ENCODE measurements around the gene BOD1. TPM values are rescaled to one million over a fixed set of nuclear protein-coding genes. Genes with fewer than 3 reads are reported as not detected.

Gene BOD1
- total RNA-seq, 1 donor from 2014 or later: 70.9 TPM

- Mint-ChIP-seq H3K4me1 (ENCODE audit: low read depth) (peaks cover 41% of the 10 kb centered on the region), H3K9me3 (ENCODE audit: low read depth) (no peaks in the 10 kb centered on the region), H3K27me3 (ENCODE audit: low read depth) (no peaks in the 10 kb centered on the region), H3K36me3 (ENCODE audit: low read depth) (no peaks in the 10 kb centered on the region), H3K4me3 (ENCODE audit: unreplicated experiment) (no peak overlapping the region), H3K27ac (ENCODE audit: unreplicated experiment) (no peak overlapping the region)
- no peak for TF ChIP-seq CTCF (IDR thresholded peaks at IDR 0.05)
- no peak for DNase-seq (ENCODE audit: low spot score)
These were observed 27.5 kb upstream of the BOD1 start for GRCh38 chr5:173643964-173644363.

GRCh38 chr5:173642895-173643481, 26.5 kb upstream of the BOD1 start:
- no peak for TF ChIP-seq CTCF (IDR thresholded peaks at IDR 0.05)
- no peaks in the 10 kb centered on the region for H3K27me3 Mint-ChIP-seq (ENCODE audit: low read depth)
- H3K9me3 Mint-ChIP-seq (ENCODE audit: low read depth): no peaks in the 10 kb centered on the region
- no peak overlapping the region for H3K27ac Mint-ChIP-seq (ENCODE audit: unreplicated experiment)
- H3K36me3 Mint-ChIP-seq (ENCODE audit: low read depth): no peaks in the 10 kb centered on the region
- H3K4me1 Mint-ChIP-seq (ENCODE audit: low read depth): peaks cover 41% of the 10 kb centered on the region
- DNase-seq (ENCODE audit: low spot score): no peak
- H3K4me3 Mint-ChIP-seq (ENCODE audit: unreplicated experiment): no peak overlapping the region

- no peak overlapping the region for H3K27ac Mint-ChIP-seq (ENCODE audit: unreplicated experiment)
- H3K4me1 Mint-ChIP-seq (ENCODE audit: low read depth): peaks cover 41% of the 10 kb centered on the region
- no peak for TF ChIP-seq CTCF (IDR thresholded peaks at IDR 0.05)
- H3K9me3 Mint-ChIP-seq (ENCODE audit: low read depth): no peaks in the 10 kb centered on the region
- H3K27me3 Mint-ChIP-seq (ENCODE audit: low read depth): no peaks in the 10 kb centered on the region
- no peak overlapping the region for H3K4me3 Mint-ChIP-seq (ENCODE audit: unreplicated experiment)
- H3K36me3 Mint-ChIP-seq (ENCODE audit: low read depth): no peaks in the 10 kb centered on the region
- no peak for DNase-seq (ENCODE audit: low spot score)
These were observed 25.9 kb upstream of the BOD1 start for GRCh38 chr5:173642191-173642816.

DNA sequence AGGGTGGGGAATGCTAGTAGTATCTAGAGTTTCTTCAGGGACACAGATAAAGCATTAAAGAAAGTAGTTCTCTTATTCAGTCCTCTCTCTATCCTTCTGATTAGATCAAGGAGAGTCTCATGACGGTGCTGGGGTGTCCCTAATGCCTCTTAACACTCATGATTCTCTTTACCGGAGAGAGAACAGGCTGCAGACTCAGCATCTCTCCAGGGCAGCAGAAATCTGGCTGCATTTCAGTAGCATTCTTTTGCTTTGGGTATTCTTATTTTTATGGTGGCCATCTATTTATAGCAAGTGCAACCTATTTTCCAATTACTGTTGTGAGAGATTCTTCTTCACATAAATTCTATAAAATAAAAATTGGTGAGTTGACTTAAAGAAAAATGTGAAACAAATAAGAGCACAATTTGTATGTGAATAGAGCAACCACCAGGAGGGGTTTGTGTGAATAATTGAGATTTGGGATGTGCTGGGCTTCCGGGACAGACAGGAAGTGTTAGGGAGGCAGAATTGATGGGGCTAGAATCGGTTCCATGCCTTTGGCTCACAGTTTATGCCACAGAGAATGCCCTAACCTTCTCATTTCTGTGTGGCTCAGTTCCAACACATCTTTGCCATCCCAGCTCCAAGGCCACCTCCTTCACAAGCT, 23.8 kb upstream of the BOD1 start:
- DNase-seq (ENCODE audit: low spot score): no peak
- peak; percentile 69 for TF ChIP-seq CTCF (IDR thresholded peaks at IDR 0.05)
- Mint-ChIP-seq H3K36me3 (ENCODE audit: low read depth) (no peaks in the 10 kb centered on the region), H3K9me3 (ENCODE audit: low read depth) (no peaks in the 10 kb centered on the region), H3K27ac (ENCODE audit: unreplicated experiment) (no peak overlapping the region), H3K4me1 (ENCODE audit: low read depth) (peaks cover 26% of the 10 kb centered on the region), H3K4me3 (ENCODE audit: unreplicated experiment) (no peak overlapping the region), H3K27me3 (ENCODE audit: low read depth) (no peaks in the 10 kb centered on the region)

DNA sequence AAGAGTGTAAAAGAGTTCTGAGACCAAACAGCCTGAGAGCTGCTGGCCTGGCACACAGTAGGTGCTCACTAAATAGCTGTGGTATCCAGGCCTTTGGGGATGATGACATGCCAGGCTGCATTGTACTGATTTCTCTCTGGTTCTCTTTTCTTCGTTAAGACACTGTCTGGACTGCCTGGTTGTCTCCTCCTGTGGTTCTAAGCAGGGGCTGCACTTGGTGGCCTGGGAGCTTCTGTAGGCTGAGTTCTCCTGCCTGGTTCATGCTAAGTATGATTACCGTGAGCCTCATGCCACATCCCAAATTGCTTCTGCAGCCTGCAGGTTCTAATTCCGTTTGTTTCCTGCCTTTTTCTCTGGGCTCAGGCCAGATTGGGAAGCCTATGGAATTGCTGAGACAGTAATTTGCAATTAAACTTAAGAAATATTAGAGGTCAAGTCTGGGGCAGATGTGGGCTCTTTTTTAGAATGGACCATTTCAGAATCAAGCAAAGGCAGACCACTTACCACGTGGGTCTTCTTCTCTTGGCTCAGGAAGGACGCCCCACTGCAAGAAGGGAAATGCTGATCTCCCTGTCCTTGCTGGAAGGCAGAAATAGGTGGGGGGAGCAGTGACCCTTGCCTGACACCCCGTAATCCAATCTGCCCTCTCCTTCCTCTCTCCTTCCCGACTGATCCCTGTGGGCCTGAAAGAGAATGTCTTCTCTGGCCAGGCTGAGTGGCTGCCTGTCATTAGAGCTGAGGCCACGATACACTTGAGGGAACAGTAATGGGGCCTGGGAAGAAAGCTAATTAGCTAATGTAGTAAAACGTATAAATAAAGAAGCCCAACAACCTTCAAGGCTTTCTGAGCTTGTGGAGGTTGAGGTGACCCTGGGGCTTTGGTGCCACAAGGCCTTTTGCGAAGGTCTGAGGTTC, 21.9 kb upstream of the BOD1 start:
- Mint-ChIP-seq H3K9me3 (ENCODE audit: low read depth) (no peaks in the 10 kb centered on the region), H3K27ac (ENCODE audit: unreplicated experiment) (no peak overlapping the region), H3K36me3 (ENCODE audit: low read depth) (no peaks in the 10 kb centered on the region), H3K4me3 (ENCODE audit: unreplicated experiment) (no peak overlapping the region), H3K27me3 (ENCODE audit: low read depth) (no peaks in the 10 kb centered on the region), H3K4me1 (ENCODE audit: low read depth) (peaks cover 13% of the 10 kb centered on the region)
- DNase-seq (ENCODE audit: low spot score): no peak
- no peak for TF ChIP-seq CTCF (IDR thresholded peaks at IDR 0.05)
